Stimulated activated CD8-positive, alpha-beta memory T cell treated with anti-CD3 and anti-CD28 coated beads, Interleukin-7, amount 100 ng/mL, for 24 hours (primary cell): ENCODE measurements around the gene PARVA.

ENCODE experiments used
- DNase-seq: peaks from one replicate; pipeline ENCODE4 v3.0.0-alpha.2; 2020; ENCODE audit warnings: low read depth

Gene PARVA

GRCh38 chr11:12430954-12431595 is 53.7 kb downstream of the PARVA start:
- DNase-seq: no peak

GRCh38 chr11:12432507-12432906 is 55.1 kb downstream of the PARVA start:
- DNase-seq: no peak

GRCh38 chr11:12433121-12433520 is 55.8 kb downstream of the PARVA start:
- no peak for DNase-seq

- no peak for DNase-seq
These were observed 56.4 kb downstream of the PARVA start for GRCh38 chr11:12433571-12434324.

GRCh38 chr11:12434325-12434654 is 56.9 kb downstream of the PARVA start:
- no peak for DNase-seq

- DNase-seq: no peak
These were observed 57.9 kb downstream of the PARVA start for GRCh38 chr11:12435264-12435663.

DNA sequence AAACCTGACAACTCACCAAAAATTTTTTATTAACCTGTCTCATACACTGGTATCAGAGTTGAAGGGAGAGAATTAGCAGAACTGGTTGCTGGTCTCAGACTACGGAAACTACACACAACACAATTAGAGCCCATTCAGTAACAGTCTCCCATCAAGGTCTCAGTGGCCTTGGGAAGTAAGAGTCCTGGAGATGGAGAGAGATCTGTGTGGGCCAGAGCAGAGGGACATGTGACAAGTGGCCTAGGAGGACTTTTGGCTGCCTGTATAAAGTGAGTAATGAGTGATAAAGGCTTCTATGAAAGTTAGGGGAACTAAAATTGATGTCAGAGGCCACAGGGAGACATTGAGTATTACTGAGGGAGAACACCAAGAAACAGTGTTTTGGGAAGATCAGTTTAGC is 58.9 kb downstream of the PARVA start:
- no peak for DNase-seq

GRCh38 chr11:12438291-12438690 is 60.9 kb downstream of the PARVA start:
- no peak for DNase-seq

DNA sequence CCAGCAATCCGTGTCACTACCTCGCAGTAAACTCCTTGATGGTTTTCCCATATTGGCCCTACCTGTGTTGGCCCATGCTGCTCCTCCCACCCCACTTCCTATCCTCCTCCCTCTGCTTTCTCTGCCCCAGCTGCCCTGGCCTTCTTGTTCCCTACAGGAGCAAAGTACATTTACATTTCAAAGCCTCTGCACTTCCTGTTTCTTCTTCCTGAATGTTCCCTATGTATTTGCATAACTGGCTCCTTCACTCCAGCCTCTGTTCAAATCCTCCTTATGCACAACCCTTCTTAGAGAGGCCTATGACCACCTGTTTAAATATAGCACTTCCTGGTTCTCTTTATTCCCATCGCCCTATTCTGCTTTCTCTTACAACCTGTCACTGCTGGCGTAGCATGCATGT is 62.2 kb downstream of the PARVA start:
- DNase-seq: no peak

- DNase-seq: no peak
These were observed 63.2 kb downstream of the PARVA start for GRCh38 chr11:12440565-12440964.

DNA sequence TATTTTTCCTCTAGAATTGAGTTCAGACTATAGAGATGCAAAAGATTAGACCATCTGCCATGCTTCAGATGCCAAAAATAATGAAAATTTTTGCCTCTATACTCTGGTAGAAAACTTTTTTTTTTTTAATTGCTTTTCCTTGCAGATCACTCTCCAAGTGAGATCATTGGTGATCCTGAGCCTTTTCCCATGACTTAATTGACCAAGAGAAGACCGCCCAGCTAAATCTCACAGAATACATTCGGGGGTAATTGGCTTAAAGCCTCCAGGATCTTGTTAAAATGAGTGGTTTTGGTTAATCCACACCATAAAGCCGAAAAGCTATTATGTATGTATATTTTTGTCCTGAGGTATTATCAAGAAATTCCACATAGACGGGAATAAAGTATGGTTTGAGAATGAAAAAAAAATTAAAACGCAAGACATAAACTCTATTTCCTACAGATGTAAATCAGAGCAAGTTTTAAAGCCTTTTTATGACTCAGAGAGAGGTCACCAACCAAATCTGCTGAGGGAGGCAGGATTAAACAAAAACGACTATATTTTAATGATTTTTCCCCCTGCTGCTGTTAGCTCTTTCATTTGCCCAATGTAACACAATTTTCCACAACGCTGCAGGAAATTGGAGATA is 64.0 kb downstream of the PARVA start:
- DNase-seq: no peak

DNA sequence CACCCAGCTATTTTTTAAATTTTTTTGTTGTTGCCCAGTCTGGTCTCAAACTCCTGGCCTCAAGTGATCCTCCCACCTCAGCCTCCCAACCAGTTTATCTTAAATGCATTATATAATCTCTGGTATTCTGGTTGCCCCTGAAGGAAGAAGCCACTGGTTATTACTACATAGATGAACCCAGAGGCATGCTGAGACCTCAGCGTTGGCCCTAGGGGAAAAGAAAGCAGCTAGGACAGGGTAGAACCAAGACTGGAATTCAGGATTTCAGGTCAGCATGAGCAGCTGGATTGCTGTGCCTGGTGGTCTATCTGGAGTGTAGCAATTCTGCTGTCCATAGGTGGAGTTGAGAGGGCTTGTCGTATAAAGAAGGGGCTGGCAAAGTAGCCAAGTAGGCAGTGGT is 67.2 kb downstream of the PARVA start:
- DNase-seq: no peak

- DNase-seq: no peak
These were observed 67.6 kb downstream of the PARVA start for GRCh38 chr11:12445001-12445400.

GRCh38 chr11:12446863-12447262 is 69.5 kb downstream of the PARVA start:
- DNase-seq: no peak

DNA sequence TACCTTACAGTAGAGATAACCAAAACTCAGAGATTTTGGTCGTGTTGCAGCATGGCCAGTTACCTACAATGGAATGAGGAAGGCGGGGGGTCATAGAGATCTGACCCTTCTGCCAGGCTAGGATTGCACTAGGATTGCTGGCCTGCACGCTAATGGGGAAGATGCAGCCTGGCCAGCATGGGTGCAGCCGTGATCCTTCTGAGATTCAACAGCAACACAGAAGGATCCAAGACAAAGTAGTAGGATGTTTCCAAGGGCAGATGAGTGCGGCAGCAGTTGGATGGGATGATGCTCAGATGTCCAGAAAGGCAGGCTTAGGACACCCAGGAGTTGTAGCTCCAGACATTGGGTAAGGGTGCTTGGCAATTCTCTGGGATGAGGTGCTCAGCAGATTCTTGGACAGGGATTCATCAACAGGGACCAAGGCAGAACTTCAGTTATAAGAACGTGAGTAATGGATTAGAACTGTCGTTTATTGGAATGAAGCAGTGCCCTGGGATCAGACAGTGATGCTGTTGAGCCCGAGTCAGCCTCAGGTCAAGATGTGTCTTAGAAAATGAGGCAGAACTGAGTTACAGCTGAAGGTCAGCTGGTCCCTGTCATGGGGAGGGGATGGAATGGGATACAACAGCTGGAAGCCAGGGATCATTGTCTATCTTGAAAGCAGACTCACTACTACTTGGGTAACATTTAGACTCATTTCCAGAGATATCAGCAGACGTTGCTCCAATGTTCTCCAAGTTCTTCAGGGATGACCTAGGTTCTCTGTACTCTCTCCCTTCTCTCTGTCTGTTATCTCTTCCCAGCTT is 71.0 kb downstream of the PARVA start:
- no peak for DNase-seq

- no peak for DNase-seq
These were observed 72.8 kb downstream of the PARVA start for GRCh38 chr11:12449961-12450715.

GRCh38 chr11:12451179-12451814 is 73.9 kb downstream of the PARVA start:
- DNase-seq: no peak

DNA sequence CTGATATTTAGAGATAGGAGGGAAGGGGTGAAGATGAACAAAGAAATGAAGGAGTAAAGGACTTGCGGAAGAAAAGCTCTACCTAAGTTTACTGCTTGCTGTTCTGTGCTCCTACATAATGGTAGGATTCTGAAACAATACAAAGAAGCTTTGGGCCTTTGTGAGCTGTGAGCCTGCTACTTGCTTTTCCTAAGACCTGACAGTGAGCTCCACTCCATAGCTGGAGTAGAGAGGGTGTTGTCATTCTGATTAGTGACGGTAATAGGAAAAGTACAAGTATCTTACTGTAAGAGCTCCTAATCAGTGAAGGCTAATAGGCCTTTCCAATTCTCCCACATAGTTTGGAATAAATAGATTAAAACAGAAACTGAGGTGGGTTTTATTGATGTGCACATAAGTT is 75.9 kb downstream of the PARVA start:
- no peak for DNase-seq

GRCh38 chr11:12454782-12455181 is 77.4 kb downstream of the PARVA start:
- DNase-seq: no peak

- DNase-seq: no peak
These were observed 78.6 kb downstream of the PARVA start for GRCh38 chr11:12455938-12456337.
